ENCODE results near the gene THSD4.
A peak's percentile ranks its signal among the peaks of the same experiment; 100 is the strongest.

THSD4 gene

GRCh38 chr15:71109905-71110304 is 5.4 kb upstream of the THSD4 start:
- no peak for TF ChIP-seq CTCF (conservative IDR thresholded peaks at IDR 0.05)
- no peak overlapping the region for H3K27ac ChIP-seq

GRCh38 chr15:71110405-71111180 is 4.7 kb upstream of the THSD4 start:
- TF ChIP-seq CTCF (conservative IDR thresholded peaks at IDR 0.05): no peak
- H3K27ac ChIP-seq: no peak overlapping the region

GRCh38 chr15:71111181-71111565 is 4.1 kb upstream of the THSD4 start:
- TF ChIP-seq CTCF (conservative IDR thresholded peaks at IDR 0.05): no peak
- no peak overlapping the region; the same call in 1 of the 2 replicates for H3K27ac ChIP-seq

GRCh38 chr15:71111950-71112349 is 3.3 kb upstream of the THSD4 start:
- no peak overlapping the region for H3K27ac ChIP-seq
- TF ChIP-seq CTCF (conservative IDR thresholded peaks at IDR 0.05): no peak

- no peak for TF ChIP-seq CTCF (conservative IDR thresholded peaks at IDR 0.05)
- no peak overlapping the region for H3K27ac ChIP-seq
These were observed 2.8 kb upstream of the THSD4 start for GRCh38 chr15:71112429-71112828.

GRCh38 chr15:71114066-71114680 is 1.1 kb upstream of the THSD4 start:
- no peak for TF ChIP-seq CTCF (conservative IDR thresholded peaks at IDR 0.05)
- peak overlapping the region; percentile 71 for H3K27ac ChIP-seq

GRCh38 chr15:71115567-71116351 is 488 bp downstream of the THSD4 start:
- TF ChIP-seq CTCF (conservative IDR thresholded peaks at IDR 0.05): peak; percentile 51

More at GRCh38 chr15:71115567-71116351, 488 bp downstream of the THSD4 start:
- H3K27ac ChIP-seq: peak overlapping the region; percentile 71

All from VCaP (cell line).